LNCAP (cell line): ENCODE measurements around the gene ATG10.

Experiments
- TF ChIP-seq, protein P1 (sequence below): fragments of 450-650 bp; IDR thresholded peaks from 2 replicates; pipeline ENCODE4 v1.5.1; 2017; ENCODE audit warnings: mild to moderate bottlenecking

Gene ATG10

GRCh38 chr5:81995407-81995806, 23.6 kb downstream of the ATG10 start:
- TF ChIP-seq, protein P1, sequence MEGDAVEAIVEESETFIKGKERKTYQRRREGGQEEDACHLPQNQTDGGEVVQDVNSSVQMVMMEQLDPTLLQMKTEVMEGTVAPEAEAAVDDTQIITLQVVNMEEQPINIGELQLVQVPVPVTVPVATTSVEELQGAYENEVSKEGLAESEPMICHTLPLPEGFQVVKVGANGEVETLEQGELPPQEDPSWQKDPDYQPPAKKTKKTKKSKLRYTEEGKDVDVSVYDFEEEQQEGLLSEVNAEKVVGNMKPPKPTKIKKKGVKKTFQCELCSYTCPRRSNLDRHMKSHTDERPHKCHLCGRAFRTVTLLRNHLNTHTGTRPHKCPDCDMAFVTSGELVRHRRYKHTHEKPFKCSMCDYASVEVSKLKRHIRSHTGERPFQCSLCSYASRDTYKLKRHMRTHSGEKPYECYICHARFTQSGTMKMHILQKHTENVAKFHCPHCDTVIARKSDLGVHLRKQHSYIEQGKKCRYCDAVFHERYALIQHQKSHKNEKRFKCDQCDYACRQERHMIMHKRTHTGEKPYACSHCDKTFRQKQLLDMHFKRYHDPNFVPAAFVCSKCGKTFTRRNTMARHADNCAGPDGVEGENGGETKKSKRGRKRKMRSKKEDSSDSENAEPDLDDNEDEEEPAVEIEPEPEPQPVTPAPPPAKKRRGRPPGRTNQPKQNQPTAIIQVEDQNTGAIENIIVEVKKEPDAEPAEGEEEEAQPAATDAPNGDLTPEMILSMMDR: no peak

GRCh38 chr5:82004511-82004910, 32.7 kb downstream of the ATG10 start:
- TF ChIP-seq, protein P1: no peak

GRCh38 chr5:82010696-82011095, 38.9 kb downstream of the ATG10 start:
- TF ChIP-seq, protein P1: no peak

DNA sequence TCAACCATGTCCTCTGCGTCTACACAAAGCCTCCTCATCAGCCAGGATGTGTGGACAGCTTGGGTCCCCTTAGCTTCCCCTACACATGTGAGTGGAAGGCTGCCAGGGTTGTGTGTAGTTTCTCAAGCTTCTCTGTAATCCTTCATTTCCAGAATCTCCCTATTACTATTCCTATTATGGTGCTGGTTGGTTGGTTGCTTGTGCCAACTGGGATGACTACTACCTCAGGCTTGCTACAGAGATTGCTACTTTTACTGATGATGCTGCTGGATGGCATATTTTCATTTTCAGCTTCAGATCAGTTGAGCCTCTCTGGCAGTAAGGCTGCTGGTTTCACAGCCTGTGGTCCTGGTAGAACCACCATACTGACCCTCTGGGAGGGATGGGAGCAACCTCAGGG, 39.9 kb downstream of the ATG10 start:
- TF ChIP-seq, protein P1: no peak

DNA sequence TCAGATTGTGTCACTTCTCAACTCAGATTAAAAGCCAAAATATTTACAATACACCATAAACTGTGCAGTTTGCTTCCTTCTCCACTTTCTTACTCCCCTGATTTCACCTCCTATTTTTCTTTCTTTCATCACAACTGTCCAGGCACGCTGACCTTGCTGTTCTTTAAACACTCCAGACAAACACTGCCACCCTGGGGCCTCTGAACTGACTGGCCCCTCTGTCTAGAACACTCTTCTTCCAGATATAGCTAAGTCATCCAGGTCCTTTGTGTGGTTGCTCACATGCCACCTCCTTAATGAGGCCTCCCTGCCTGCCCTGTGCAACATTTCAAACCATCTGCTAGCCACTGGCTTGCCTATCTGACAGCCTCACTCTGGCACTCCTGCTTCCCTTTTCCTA, 46.6 kb downstream of the ATG10 start:
- TF ChIP-seq, protein P1: no peak; the same call in 1 of the 2 replicates

GRCh38 chr5:82019342-82020138, 47.7 kb downstream of the ATG10 start:
- TF ChIP-seq, protein P1: no peak

GRCh38 chr5:82022499-82022898, 50.7 kb downstream of the ATG10 start:
- TF ChIP-seq, protein P1: no peak
